GM18870 (cell line): Measurements from ENCODE around the gene ARPC3.
"Not testable (repeated sequence)": the region's sequence is repeated elsewhere in the genome, so short reads cannot be mapped to it uniquely, and the experiment has no call there.

Experiments
- ATAC-seq: cut with Tn5 transposase; IDR thresholded peaks from one replicate; pipeline ENCODE4 v1.9.1; 2021; ENCODE audit warnings: moderate library complexity; ENCODE audit not compliant: unreplicated experiment

Gene ARPC3

GRCh38 chr12:110449799-110450497 is at the start of gene ARPC3:
ARPC3 (minus strand) TSS chr12:110450337; CDS start chr12:110450260, 77 bp downstream.
- peak; percentile 69 for ATAC-seq

- no peak for ATAC-seq
Measured at GRCh38 chr12:110498984-110499706, 49.0 kb upstream of the ARPC3 start.

GRCh38 chr12:110475426-110475825 is 25.3 kb upstream of the ARPC3 start:
- ATAC-seq = no peak

- ATAC-seq = peak; percentile 76
Measured at GRCh38 chr12:110468214-110469048, 18.3 kb upstream of the ARPC3 start, which contains the start of the genes FAM216A and GPN3. FAM216A (plus strand) TSS chr12:110468845; CDS start chr12:110468876, 31 bp downstream. GPN3 (minus strand) TSS chr12:110468257; CDS start chr12:110468203, 54 bp downstream.

GRCh38 chr12:110467847-110468213 is 17.7 kb upstream of the ARPC3 start:
- ATAC-seq = no peak

GRCh38 chr12:110466791-110467190 is 16.7 kb upstream of the ARPC3 start:
- ATAC-seq = no peak

GRCh38 chr12:110465765-110466164 is 15.6 kb upstream of the ARPC3 start:
- ATAC-seq = not testable (repeated sequence)

GRCh38 chr12:110465024-110465423 is 14.9 kb upstream of the ARPC3 start:
- ATAC-seq = no peak

- ATAC-seq = not testable (repeated sequence)
Measured at GRCh38 chr12:110461189-110461588, 11.1 kb upstream of the ARPC3 start.

GRCh38 chr12:110458756-110459155 is 8.6 kb upstream of the ARPC3 start:
- ATAC-seq = no peak

GRCh38 chr12:110453569-110454296 is 3.6 kb upstream of the ARPC3 start:
- no peak for ATAC-seq

GRCh38 chr12:110451263-110451662 is 1.1 kb upstream of the ARPC3 start:
- no peak for ATAC-seq

- no peak for ATAC-seq
Measured at GRCh38 chr12:110444455-110444854, 5.7 kb downstream of the ARPC3 start.

GRCh38 chr12:110436231-110436630 is 13.9 kb downstream of the ARPC3 start:
- ATAC-seq = no peak

GRCh38 chr12:110431957-110432587 is 18.1 kb downstream of the ARPC3 start:
- ATAC-seq = no peak

GRCh38 chr12:110429676-110430075 is 20.5 kb downstream of the ARPC3 start:
- ATAC-seq = not testable (repeated sequence)

- ATAC-seq = no peak
Measured at GRCh38 chr12:110426406-110426805, 23.7 kb downstream of the ARPC3 start.

GRCh38 chr12:110424237-110424636 is 25.9 kb downstream of the ARPC3 start:
- no peak for ATAC-seq

- ATAC-seq = no peak
Measured at GRCh38 chr12:110421701-110422100, 28.4 kb downstream of the ARPC3 start.

GRCh38 chr12:110421159-110421661 is 28.9 kb downstream of the ARPC3 start:
- ATAC-seq = no peak
